ENCODE results near the gene HVCN1. TPM values are rescaled to one million over a fixed set of nuclear protein-coding genes. Genes with fewer than 3 reads are reported as not detected.

HVCN1 gene
- polyA plus RNA-seq, 3 donors, result 1.3 to 6.7 (median 4.7) TPM

DNA sequence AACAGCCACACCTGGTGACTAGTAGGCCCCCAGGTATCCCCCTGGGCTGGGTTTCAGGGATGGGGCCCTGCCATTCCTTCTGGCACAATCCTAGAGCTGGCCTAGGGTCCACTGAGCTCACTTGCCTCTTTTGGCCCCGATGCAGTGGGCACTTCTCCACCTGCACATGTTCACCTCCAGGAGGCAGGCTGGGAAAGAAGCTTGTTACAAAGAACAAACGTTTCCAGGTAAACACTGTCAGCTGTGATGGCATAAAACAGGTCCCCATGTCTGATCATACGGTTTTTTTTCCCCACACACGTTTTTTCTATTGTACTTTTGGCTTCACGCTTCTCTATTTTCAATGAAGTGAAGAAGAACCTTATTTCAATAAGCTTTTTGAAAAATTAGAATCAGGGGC, 15.8 kb upstream of the HVCN1 start:
- no peak overlapping the region for H3K27ac ChIP-seq (ENCODE audit: low read depth, low read length)
- 9 to 42% (median 35%) methylated on average over 5 of the region's 5 CpGs for WGBS, 3 donors

DNA sequence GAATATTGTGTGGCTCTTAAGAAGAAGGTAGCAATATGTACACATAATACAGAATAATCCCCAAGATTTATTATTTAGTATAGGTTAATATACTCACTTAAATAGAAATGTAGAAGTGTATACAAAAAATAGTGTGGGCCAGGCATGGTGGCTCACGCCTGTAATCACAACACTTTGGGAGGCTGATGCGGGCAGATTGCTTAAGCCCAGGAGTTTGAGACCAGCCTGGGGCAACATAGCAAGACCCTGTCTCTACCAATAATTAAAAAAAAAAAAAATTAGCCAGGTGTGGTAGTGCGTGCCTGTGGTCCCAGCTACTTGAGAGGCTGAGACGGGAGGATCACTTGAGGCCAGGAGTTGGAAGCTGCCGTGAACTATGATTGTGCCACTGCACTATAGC, 15.3 kb upstream of the HVCN1 start:
- 95 to 97% (median 97%) methylated on average over 5 of the region's 5 CpGs for WGBS, 3 donors
- no peak overlapping the region for H3K27ac ChIP-seq (ENCODE audit: low read depth, low read length)

GRCh38 chr12:110702081-110702480, 13.2 kb upstream of the HVCN1 start:
- H3K27ac ChIP-seq (ENCODE audit: low read depth, low read length), result no peak overlapping the region
- WGBS, 3 donors, result 85 to 94% (median 91%) methylated on average over 5 of the region's 5 CpGs

DNA sequence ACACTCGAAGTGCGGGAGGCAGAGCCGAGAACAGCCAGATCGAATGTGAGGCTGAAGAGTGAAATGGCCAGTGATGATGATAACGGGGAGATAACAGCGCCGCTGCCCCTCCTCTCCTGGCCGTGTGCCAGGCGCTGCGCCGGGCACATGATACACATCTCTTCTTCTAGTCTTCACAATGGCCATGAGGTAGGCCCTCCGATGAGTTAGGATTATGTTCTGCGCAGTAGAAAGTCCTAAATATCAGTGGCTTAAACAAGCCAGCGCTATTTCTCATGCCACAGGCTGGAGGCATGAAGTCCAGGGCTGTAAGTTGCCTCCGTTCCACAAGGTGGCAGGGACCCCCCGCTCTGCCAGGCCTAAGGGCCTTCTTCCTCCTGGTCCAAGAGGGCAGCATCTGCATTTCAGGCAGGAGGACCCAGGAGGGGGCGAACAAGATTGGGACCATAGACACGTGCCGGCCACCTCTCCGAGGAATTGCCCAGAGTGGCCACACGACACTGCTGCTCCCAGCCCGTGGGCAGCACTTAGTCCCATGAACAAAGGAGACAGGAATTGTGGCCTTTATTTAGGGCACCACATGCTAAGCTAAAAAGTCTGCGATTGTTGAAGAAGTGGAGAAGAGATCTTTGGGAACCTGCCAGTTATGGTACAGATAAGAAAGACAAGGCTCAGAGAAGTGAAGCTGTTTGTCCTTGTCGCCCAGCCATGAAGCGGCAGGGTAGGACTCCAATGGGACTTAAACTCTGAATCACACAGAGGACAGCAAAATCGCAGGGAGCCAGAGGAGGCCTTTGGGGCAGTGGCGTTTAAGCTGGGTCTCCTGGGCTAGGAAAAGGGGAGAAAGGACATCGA, 10.9 kb upstream of the HVCN1 start:
- WGBS, 3 donors, result 79 to 86% (median 81%) methylated on average over 28 of the region's 28 CpGs
- H3K27ac ChIP-seq (ENCODE audit: low read depth, low read length), result no peak overlapping the region

DNA sequence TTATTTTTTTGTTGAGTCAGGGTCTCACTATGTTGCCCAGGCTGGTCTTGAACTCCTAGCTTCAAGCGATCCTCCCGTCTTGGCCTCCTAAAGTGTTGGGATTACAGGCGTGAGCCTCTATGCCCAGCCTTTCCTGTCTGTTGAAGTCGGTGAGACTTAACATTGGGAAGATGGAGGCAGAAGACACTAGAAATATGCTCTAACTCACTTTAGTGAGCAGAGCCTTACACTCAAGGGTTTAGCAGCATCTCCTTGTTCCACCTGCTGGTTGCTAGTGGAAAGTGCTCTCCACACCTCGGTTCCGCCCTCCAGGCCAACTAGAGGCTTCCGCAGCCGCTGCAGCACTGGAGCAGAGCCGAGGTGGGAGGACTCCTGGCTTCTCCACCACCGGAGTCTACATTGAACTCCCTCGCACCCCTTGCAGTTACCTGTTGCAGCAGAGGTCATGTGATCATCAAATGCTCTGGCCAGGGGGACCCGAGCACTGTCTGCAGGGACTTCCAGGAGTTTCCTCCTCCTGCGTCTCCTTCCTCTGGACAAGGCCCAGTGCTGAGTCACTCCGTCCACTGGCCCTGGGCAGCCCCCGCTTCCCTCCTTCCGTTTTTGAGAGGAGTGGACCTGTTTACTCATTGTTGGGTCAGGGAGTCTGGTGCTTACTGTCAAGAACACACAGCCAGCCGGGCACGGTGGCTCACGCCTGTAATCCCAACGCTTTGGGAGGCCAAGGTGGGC, 9.4 kb upstream of the HVCN1 start:
- 22 to 41% (median 24%) methylated on average over 20 of the region's 20 CpGs for WGBS, 3 donors
- H3K27ac ChIP-seq (ENCODE audit: low read depth, low read length), result no peak overlapping the region

DNA sequence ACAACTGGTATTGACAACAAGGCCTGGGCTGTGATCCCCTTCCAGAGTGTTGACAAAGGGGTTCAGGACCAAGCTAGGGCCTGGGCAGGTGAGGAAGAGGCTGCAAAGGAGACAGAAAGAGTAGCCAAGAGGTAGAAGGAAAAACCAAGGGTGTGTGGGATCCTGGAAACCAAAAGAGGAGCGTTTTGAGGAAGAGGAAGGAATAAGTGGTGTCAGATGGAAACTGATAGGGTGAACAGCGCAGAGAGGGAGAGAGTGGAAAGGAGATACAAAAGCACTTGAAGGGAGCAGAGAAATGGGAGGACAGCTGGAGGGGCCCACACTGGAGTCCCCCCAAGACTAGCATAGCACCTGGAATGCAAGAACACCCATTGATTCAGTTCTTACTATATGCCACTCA, 8.3 kb upstream of the HVCN1 start:
- H3K27ac ChIP-seq (ENCODE audit: low read depth, low read length), result no peak overlapping the region
- 66 to 93% (median 77%) methylated on average over 2 of the region's 2 CpGs for WGBS, 3 donors

DNA sequence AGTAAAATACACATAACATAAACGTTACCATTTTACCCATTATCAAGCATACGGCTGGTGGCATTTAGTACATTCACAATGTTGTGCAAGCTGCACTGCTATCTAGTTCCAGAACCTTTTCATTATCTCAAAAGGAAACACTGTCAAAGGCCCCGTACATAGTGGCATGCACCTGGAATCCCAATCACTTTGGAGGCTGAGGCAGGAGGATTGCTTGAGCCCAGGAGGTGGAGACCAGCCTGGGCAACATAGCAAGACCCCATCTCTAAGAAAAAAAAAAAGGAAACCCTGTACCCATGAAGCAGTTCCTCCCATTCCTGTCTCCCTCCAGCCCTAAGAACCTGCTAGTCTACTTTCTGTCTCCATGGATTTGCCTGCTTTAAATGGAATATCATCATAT, 7.4 kb upstream of the HVCN1 start:
- 73 to 90% (median 87%) methylated on average over 3 of the region's 3 CpGs for WGBS, 3 donors

GRCh38 chr12:110694330-110694901, 5.5 kb upstream of the HVCN1 start:
- H3K27ac ChIP-seq (ENCODE audit: low read depth, low read length), result peak overlapping the region; percentile 4
- WGBS, 3 donors, result 52 to 70% (median 57%) methylated on average over 12 of the region's 12 CpGs

More for the DNA sequence above, 7.4 kb upstream of the HVCN1 start:
- H3K27ac ChIP-seq (ENCODE audit: low read depth, low read length), result no peak overlapping the region

DNA sequence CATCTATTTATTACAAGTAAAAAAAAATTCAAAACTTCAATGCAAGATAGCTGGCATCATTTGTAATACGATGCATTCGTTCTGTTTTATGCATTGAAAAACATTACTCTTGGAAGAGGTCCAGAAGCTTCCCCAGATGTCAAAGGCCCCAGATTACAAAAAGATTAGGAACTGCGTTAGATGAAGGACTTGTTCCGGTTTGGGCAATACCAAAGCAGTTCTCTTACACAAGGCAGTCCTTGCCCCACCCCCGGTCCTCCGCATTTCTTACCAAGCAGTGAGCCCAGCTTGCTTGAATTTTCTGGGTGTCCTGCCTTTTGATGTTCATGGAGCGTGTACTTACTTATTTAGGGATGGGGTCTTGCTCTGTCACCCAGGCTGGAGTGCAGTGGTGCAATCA, 4.8 kb upstream of the HVCN1 start:
- 49 to 70% (median 53%) methylated on average over 7 of the region's 7 CpGs for WGBS, 3 donors
- H3K27ac ChIP-seq (ENCODE audit: low read depth, low read length), result no peak overlapping the region

DNA sequence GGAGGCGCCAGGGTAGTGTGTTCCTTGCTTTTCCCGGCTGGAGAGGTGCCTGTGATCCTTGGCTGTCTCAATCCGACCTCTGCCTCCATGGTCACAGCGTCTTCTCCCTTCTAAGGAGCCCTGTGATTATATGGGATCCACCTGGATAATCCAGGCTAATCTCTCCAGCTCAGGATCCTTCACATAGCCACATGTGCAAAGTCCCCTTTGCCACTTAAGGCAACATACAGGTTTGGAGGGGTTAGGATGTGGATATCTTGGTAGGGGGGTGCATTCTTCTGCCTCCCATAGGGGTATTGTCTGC, 1.2 kb upstream of the HVCN1 start:
- H3K27ac ChIP-seq (ENCODE audit: low read depth, low read length), result no peak overlapping the region
- 65 to 83% (median 74%) methylated on average over 4 of the region's 4 CpGs for WGBS, 3 donors

DNA sequence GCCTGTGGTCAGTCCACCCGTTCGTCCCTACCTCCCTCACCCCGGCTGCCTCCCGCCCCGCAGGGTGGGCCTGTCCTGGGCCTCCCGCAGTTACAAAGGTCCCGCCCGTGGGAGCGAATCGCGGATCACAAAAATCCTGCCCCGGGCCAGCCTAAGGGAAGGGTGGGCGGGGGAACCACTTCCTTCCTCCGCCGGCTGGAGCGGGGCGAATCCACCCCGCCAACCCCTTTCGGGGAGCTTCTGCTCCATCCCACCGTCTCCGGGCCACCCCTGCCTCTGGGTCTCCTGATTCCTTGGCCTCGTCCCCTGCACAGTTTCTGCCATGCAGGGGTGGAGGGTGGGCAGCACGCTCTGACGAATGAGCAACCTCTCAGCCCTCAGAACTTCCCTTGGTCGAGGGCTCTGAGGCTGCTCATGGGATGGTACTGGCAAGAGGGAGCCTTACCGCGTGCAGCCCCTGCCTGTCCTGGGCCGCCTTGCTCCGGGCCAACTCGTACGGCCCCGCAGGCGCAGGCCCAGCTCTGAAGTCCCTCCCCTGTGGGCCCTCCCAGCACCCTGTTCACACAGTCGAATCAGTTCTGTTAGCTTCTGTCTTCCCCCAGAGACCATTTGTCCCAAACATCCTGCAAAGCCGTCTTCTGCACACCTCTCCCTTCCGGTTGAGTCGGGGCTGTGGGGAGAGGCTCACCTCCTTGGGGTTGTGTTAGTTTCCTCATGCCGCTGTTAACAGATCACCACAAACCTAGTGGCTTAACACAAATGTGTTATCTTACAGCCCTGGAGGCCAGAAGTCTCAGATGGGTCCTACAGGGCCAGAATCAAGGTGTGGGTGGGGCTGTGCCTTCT, 589 bp upstream of the HVCN1 start:
- no peak overlapping the region for H3K27ac ChIP-seq (ENCODE audit: low read depth, low read length)
- WGBS, 3 donors, result 2 to 12% (median 2%) methylated on average over 35 to 38 of the region's 38 CpGs

DNA sequence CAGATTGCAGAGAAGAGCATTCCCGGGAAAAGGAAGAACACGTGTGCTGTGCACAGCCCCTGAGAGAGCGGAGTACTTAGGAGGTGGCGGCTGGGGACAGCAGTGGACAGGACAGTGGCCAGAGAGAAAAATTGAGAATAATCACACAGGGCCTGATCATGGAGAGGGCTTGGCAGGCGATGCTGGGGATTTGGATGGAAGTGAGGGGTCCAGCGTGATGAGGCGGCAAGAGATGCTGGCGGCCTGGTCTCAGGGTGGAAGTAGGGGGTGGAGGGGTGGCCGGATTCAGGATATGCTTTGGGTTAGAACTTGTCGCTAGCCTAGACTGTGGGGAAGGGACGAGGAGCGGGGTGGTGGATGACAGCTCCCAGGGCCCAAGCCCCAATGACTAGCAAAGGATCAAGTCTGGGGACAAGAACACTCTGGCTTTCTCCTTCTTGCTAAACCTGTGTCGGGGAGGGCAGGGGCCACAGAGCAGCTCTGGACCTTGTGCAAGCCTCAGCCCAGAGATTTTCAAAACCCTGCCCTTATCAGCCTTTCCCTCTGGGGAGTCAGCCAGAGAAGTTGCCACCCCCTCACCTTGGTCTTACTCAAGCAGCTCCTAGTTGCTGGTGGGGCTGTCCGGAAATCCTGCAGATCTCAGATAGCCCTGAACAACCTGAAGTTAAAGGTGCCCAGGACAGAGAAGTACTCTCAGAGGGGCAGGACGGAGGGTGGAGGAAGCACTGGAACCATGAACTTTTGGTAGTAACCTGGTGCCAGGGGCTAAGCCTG, 1.3 kb downstream of the HVCN1 start:
- no peak overlapping the region for H3K27ac ChIP-seq (ENCODE audit: low read depth, low read length)
- WGBS, 3 donors, result 85 to 86% (median 86%) methylated on average over 15 of the region's 15 CpGs

GRCh38 chr12:110686294-110686903, 2.5 kb downstream of the HVCN1 start:
- 79 to 97% (median 93%) methylated on average over 3 of the region's 3 CpGs for WGBS, 3 donors
- no peak overlapping the region for H3K27ac ChIP-seq (ENCODE audit: low read depth, low read length)

DNA sequence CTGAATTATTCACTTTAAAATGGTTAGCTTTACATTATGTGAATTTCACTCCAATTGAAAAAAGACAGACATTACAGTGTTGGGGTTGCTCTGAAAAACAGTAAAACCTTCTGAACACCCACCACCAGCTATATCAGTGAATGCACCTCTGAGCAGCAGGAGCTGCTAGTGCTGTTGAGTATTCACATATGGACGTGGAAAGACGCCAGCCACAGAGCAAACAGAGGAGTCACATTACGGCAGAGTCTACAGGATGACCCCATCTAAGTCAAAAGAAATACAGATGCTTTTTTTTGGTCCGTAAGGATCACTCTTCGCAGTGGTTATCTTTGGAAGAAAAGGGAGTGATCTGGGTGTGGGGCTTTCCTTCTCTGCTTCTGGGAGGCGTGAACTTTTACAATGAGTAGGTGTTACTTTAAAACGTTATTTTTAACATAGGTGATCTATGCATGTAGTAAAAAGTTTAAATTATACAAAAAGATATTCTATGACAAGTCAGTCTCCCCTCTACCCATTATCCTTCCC, 4.5 kb downstream of the HVCN1 start:
- WGBS, 3 donors, result 70 to 80% (median 77%) methylated on average over 7 of the region's 7 CpGs
- H3K27ac ChIP-seq (ENCODE audit: low read depth, low read length), result no peak overlapping the region

- H3K27ac ChIP-seq (ENCODE audit: low read depth, low read length), result no peak overlapping the region
- 94 to 96% (median 96%) methylated on average over 2 of the region's 2 CpGs for WGBS, 3 donors
These were observed 5.0 kb downstream of the HVCN1 start for GRCh38 chr12:110683888-110684287.

GRCh38 chr12:110680032-110680431, 8.9 kb downstream of the HVCN1 start:
- no peak overlapping the region for H3K27ac ChIP-seq (ENCODE audit: low read depth, low read length)
- 78 to 86% (median 83%) methylated on average over 1 of the region's 1 CpG for WGBS, 3 donors

- no peak overlapping the region for H3K27ac ChIP-seq (ENCODE audit: low read depth, low read length)
- WGBS, 3 donors, result 89 to 95% (median 95%) methylated on average over 12 of the region's 12 CpGs
These were observed 9.7 kb downstream of the HVCN1 start for GRCh38 chr12:110679201-110679600.

All from adipose tissue (tissue), 3 donors.